Measurements from ENCODE around the gene CUL5. TPM values are rescaled to one million over a fixed set of nuclear protein-coding genes. Genes with fewer than 3 reads are reported as not detected.

Gene CUL5
- total and polyA plus RNA-seq, 2 of the 8 experiments (the other 6 are each of a cell fraction or from before 2014, with no cell fraction given) = 4.9 to 31.8 TPM

GRCh38 chr11:108018708-108019107 lies 10.0 kb downstream of the CUL5 start:
- no peak for TF ChIP-seq TBP (IDR thresholded peaks at IDR 0.05; ENCODE audit: low read depth, low read length)
- TF ChIP-seq MAFK (IDR thresholded peaks at IDR 0.05; ENCODE audit: low read depth, low read length) = no peak
- no peak for TF ChIP-seq RFX5 (IDR thresholded peaks at IDR 0.05; ENCODE audit: borderline replicate concordance, low read depth, low read length)
- TF ChIP-seq ATF2 (IDR thresholded peaks at IDR 0.05; ENCODE audit: low read length) = no peak
- TF ChIP-seq EP300 (IDR thresholded peaks at IDR 0.05; ENCODE audit: borderline replicate concordance in 1 of 2, low read depth in 2 of 2, low read length in 2 of 2) = no peak
- no peak for TF ChIP-seq SAP30 (IDR thresholded peaks at IDR 0.05; ENCODE audit: insufficient read depth, insufficient replicate concordance, low read length)
- Histone ChIP-seq H2BK5ac (ENCODE audit: low read depth, low read length) (no peak overlapping the region), H3K27ac (ENCODE audit: low read depth, low read length) (no peak overlapping the region), H3K4me1 (replicated peaks in 1 of 4; ENCODE audit: control insufficient read depth in 3 of 4, insufficient read depth in 4 of 4, low read length in 3 of 4) (peaks cover 0 to 11% (median 3%) of the 10 kb centered on the region in 4 experiments; a peak in 3 of 7 replicates), H3K18ac (ENCODE audit: extremely low read depth, low read length) (no peak overlapping the region), H4K91ac (replicated peaks; ENCODE audit: insufficient read length, low read length) (no peak overlapping the region), H3K9ac (replicated peaks in 1 of 4; ENCODE audit: extremely low read depth in 1 of 4, low read depth in 3 of 4, low read length in 3 of 4) (no peak overlapping the region), H4K8ac (ENCODE audit: extremely low read depth, insufficient read depth, low read length) (no peak overlapping the region), H2AK5ac (ENCODE audit: low read depth, low read length) (no peak overlapping the region), H3K4me2 (ENCODE audit: insufficient read depth in 1 of 2, low read depth in 2 of 2, low read length in 2 of 2) (no peak overlapping the region), H3K27me3 (replicated peaks in 1 of 4; ENCODE audit: control insufficient read depth in 3 of 4, extremely low read depth in 1 of 4, insufficient read depth in 3 of 4, low read length in 3 of 4) (no peaks in the 10 kb centered on the region), H3K36me3 (ENCODE audit: control insufficient read depth in 2 of 4, insufficient read depth in 4 of 4, low read length in 3 of 4) (no peaks in the 10 kb centered on the region), H2BK15ac (ENCODE audit: low read length) (no peak overlapping the region), H2BK20ac (ENCODE audit: low read length) (no peak overlapping the region), H2BK120ac (replicated peaks; ENCODE audit: low read depth, low read length) (no peak overlapping the region), H4K20me1 (replicated peaks in 1 of 2; ENCODE audit: control insufficient read depth in 1 of 2, insufficient read depth in 2 of 2, low read length in 2 of 2) (peaks cover 5 to 6% of the 10 kb centered on the region in 2 experiments), H3K4ac (replicated peaks; ENCODE audit: insufficient read length, low read depth, low read length) (no peak overlapping the region), H2AFZ (ENCODE audit: low read length) (no peak overlapping the region), H3K9me3 (ENCODE audit: insufficient read depth in 2 of 2, low read depth in 1 of 2, low read length in 1 of 2) (no peaks in the 10 kb centered on the region), H3K4me3 (ENCODE audit: extremely low read depth in 1 of 4, insufficient read depth in 2 of 4, low read depth in 3 of 4, low read length in 4 of 4) (no peak overlapping the region), H3K56ac (replicated peaks; ENCODE audit: insufficient read length, low read depth, low read length) (no peak overlapping the region), H3K79me2 (ENCODE audit: control insufficient read depth in 1 of 2, insufficient read depth in 2 of 2, low read length in 2 of 2) (peaks cover 7 to 98% of the 10 kb centered on the region in 2 experiments), H3K79me1 (ENCODE audit: low read depth, low read length) (peaks cover 16% of the 10 kb centered on the region), H3K14ac (ENCODE audit: insufficient read length) (no peak overlapping the region), H3K23me2 (ENCODE audit: low read depth, low read length) (no peaks in the 10 kb centered on the region; the same call in 1 of the 2 replicates), H4K5ac (ENCODE audit: insufficient read length, low read depth, low read length) (no peak overlapping the region), H2BK12ac (ENCODE audit: low read depth, low read length) (no peak overlapping the region), H3K23ac (ENCODE audit: insufficient read length) (no peak overlapping the region)
- ChIA-PET CTCF (ENCODE audit: partially characterized antibody) (interaction anchor here (0.6 to 2.2 kb wide), 6 partner anchors 8 to 106 kb away, joined by 3 to 10 read pairs (median 3); partner anchors contain the start of gene CUL5), POLR2A (ENCODE audit: partially characterized antibody) (interaction anchor here (0.6 to 2.4 kb wide), 2 partner anchors 9 to 18 kb away, joined by 3 to 19 read pairs; partner anchors contain the start of gene CUL5)
- no peak for FAIRE-seq
- 96% methylated on average over 2 of the region's 2 CpGs; no CpG with 5 or more reads in 1 of the 2 experiments for WGBS, 2 experiments (ENCODE audit: extremely low coverage in 1 of 2, insufficient coverage in 1 of 2, insufficient read length in 1 of 2, insufficient replicate concordance in 2 of 2, low coverage in 1 of 2, low lambda C conversion rate in 2 of 2, missing lambda C conversion rate in 1 of 2)
- DNase-seq (ENCODE audit: low read depth in 1 of 2, low spot score in 2 of 2) = no peak
